Ascending aorta (tissue), 2 donors: Measurements from ENCODE around the gene TMEM256. TPM values are rescaled to one million over a fixed set of nuclear protein-coding genes. Genes with fewer than 3 reads are reported as not detected.

ENCODE experiments used
- DNase-seq, 2 donors: peaks; one replicate each; pipeline ENCODE4 v3.0.0-alpha.2; 2019; ENCODE audit warnings: low spot score in 2 of 2
- H3K27ac ChIP-seq, 2 donors: fragments of 200-600 bp; sonication (generic); one replicate each; pipeline ENCODE4 v1.5.1; 2016 to 2017; ENCODE audit warnings: mild to moderate bottlenecking in 1 of 2
- H3K27me3 ChIP-seq: fragments of 200-600 bp; sonication (generic); one replicate; pipeline ENCODE4 v1.5.1; 2017
- H3K36me3 ChIP-seq, 2 donors: fragments of 200-600 bp; sonication (generic); one replicate each; pipeline ENCODE4 v1.5.1; 2016
- H3K4me1 ChIP-seq, 2 donors: fragments of 200-600 bp; sonication (generic); one replicate each; pipeline ENCODE4 v1.5.1; 2016 to 2017; ENCODE audit warnings: mild to moderate bottlenecking in 1 of 2
- H3K4me3 ChIP-seq, 2 donors: fragments of 200-600 bp; sonication (generic); one replicate each; pipeline ENCODE4 v1.5.1; 2016 to 2017; ENCODE audit warnings: mild to moderate bottlenecking in 1 of 2
- H3K9me3 ChIP-seq, 2 donors: fragments of 200-600 bp; sonication (generic); one replicate each; pipeline ENCODE4 v1.5.1; 2016
- intact Hi-C: fragments of 100-400 bp; cut with DNase I; formaldehyde crosslinking; loops from one replicate; pipeline ENCODE4 v1.15.1; 2023
- total RNA-seq: library from RNA; depleted of rRNA; stranded (reverse); fragments of >200 nt; gene quantifications from one replicate; pipeline ENCODE4 v1.1.0, GENCODE V29; 2016
- TF ChIP-seq, protein P1 (sequence below), 3 experiments: fragments of 200-600 bp in 2 of 3; fragments of 450-650 bp in 1 of 3; sonication (generic) in 2 of 3; IDR thresholded peaks; one replicate each; pipeline ENCODE4 v1.5.1; 2016 to 2019; ENCODE audit warnings: antibody characterized with exemption in 3 of 3, mild to moderate bottlenecking in 1 of 3, moderate library complexity in 1 of 3

TMEM256 gene
- total RNA-seq, 1 donor from 2014 or later = 241 TPM

- H3K9me3 ChIP-seq = no peaks in the 10 kb centered on the region
- TF ChIP-seq, protein P1, sequence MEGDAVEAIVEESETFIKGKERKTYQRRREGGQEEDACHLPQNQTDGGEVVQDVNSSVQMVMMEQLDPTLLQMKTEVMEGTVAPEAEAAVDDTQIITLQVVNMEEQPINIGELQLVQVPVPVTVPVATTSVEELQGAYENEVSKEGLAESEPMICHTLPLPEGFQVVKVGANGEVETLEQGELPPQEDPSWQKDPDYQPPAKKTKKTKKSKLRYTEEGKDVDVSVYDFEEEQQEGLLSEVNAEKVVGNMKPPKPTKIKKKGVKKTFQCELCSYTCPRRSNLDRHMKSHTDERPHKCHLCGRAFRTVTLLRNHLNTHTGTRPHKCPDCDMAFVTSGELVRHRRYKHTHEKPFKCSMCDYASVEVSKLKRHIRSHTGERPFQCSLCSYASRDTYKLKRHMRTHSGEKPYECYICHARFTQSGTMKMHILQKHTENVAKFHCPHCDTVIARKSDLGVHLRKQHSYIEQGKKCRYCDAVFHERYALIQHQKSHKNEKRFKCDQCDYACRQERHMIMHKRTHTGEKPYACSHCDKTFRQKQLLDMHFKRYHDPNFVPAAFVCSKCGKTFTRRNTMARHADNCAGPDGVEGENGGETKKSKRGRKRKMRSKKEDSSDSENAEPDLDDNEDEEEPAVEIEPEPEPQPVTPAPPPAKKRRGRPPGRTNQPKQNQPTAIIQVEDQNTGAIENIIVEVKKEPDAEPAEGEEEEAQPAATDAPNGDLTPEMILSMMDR (IDR thresholded peaks at IDR 0.05) = no peak
- H3K4me3 ChIP-seq = no peak overlapping the region
- H3K27me3 ChIP-seq = no peaks in the 10 kb centered on the region
- no peak for DNase-seq
- H3K27ac ChIP-seq = peak overlapping the region in 1 of 2 donors; percentile 24
- intact Hi-C loops = loop anchor here (5.0 kb wide), 3 partner anchors 112 to 488 kb away; partner anchors contain the start of genes GABARAP, TP53 and WRAP53
- H3K36me3 ChIP-seq = no peaks in the 10 kb centered on the region
- peaks cover 11 to 33% of the 10 kb centered on the region in 2 donors for H3K4me1 ChIP-seq
Observed at GRCh38 chr17:7354262-7354843, 49.5 kb downstream of the TMEM256 start.

Other genes with a start within 250 kb of the TMEM256 start
- 3.9 TPM for gene ASGR1, start 224.7 kb downstream of the TMEM256 start, total RNA-seq
- gene DLG4, start 184.3 kb downstream of the TMEM256 start, total RNA-seq = 34.9 TPM
- gene ACADVL, start 184.2 kb downstream of the TMEM256 start, total RNA-seq = 1,048 TPM
- 17.2 TPM for gene DVL2, start 169.6 kb downstream of the TMEM256 start, total RNA-seq
- gene PHF23, start 164.6 kb downstream of the TMEM256 start, total RNA-seq = 13.3 TPM
- 422 TPM for gene GABARAP, start 161.6 kb downstream of the TMEM256 start, total RNA-seq
- gene CTDNEP1, start 152.4 kb downstream of the TMEM256 start, total RNA-seq = 81.4 TPM
- gene ELP5, start 151.9 kb downstream of the TMEM256 start, total RNA-seq = 106 TPM
- gene CLDN7, start 141.6 kb downstream of the TMEM256 start, total RNA-seq = not detected
- gene SLC2A4, start 122.4 kb downstream of the TMEM256 start, total RNA-seq = 4.9 TPM
- gene YBX2, start 109.5 kb downstream of the TMEM256 start, total RNA-seq = not detected
- 248 TPM for gene EIF5A, start 96.5 kb downstream of the TMEM256 start, total RNA-seq
- 52.4 TPM for gene GPS2, start 88.7 kb downstream of the TMEM256 start, total RNA-seq
- 22.0 TPM for gene NEURL4, start 74.8 kb downstream of the TMEM256 start, total RNA-seq
- gene ACAP1, start 67.6 kb downstream of the TMEM256 start, total RNA-seq = 12.0 TPM
- 14.6 TPM for gene KCTD11, start 51.9 kb downstream of the TMEM256 start, total RNA-seq
- not detected for gene TMEM95, start 48.9 kb downstream of the TMEM256 start, total RNA-seq
- 0.43 TPM for gene TNK1, start 23.0 kb downstream of the TMEM256 start, total RNA-seq
- 297 TPM for gene PLSCR3, start 9.6 kb downstream of the TMEM256 start, total RNA-seq
- gene NLGN2, start 3.7 kb upstream of the TMEM256 start, total RNA-seq = 34.3 TPM
- gene SPEM1, start 16.2 kb upstream of the TMEM256 start, total RNA-seq = not detected
- not detected for gene SPEM2, start 21.5 kb upstream of the TMEM256 start, total RNA-seq
- not detected for gene SPEM3, start 24.8 kb upstream of the TMEM256 start, total RNA-seq
- gene TMEM102, start 31.3 kb upstream of the TMEM256 start, total RNA-seq = 20.4 TPM
- 0.32 TPM for gene FGF11, start 35.4 kb upstream of the TMEM256 start, total RNA-seq
- gene CHRNB1, start 41.0 kb upstream of the TMEM256 start, total RNA-seq = 5.0 TPM
- 67.9 TPM for gene ZBTB4, start 75.5 kb upstream of the TMEM256 start, total RNA-seq
- gene SLC35G6, start 77.3 kb upstream of the TMEM256 start, total RNA-seq = not detected
- gene POLR2A, start 80.3 kb upstream of the TMEM256 start, total RNA-seq = 69.5 TPM
- gene TNFSF12, start 145.0 kb upstream of the TMEM256 start, total RNA-seq = 88.6 TPM
- 17.5 TPM for gene TNFSF13, start 154.7 kb upstream of the TMEM256 start, total RNA-seq
- gene SENP3, start 157.8 kb upstream of the TMEM256 start, total RNA-seq = 92.0 TPM
- 151 TPM for gene CD68, start 175.5 kb upstream of the TMEM256 start, total RNA-seq
- 157 TPM for gene MPDU1, start 179.8 kb upstream of the TMEM256 start, total RNA-seq
- not detected for gene SOX15, start 186.0 kb upstream of the TMEM256 start, total RNA-seq
- gene FXR2, start 210.8 kb upstream of the TMEM256 start, total RNA-seq = 19.3 TPM
- 22.6 TPM for gene SAT2, start 223.7 kb upstream of the TMEM256 start, total RNA-seq
- not detected for gene SHBG, start 226.0 kb upstream of the TMEM256 start, total RNA-seq
- 0.11 TPM for gene ATP1B2, start 246.8 kb upstream of the TMEM256 start, total RNA-seq